Left cardiac atrium (tissue), 4 donors: ENCODE data around the gene GGT1. TPM values are rescaled to one million over a fixed set of nuclear protein-coding genes. Genes with fewer than 3 reads are reported as not detected.
"Not testable (repeated sequence)": the region's sequence is repeated elsewhere in the genome, so short reads cannot be mapped to it uniquely, and the experiment has no call there.

Experiments
- ATAC-seq, 2 donors: fragments of 200-7000 bp; cut with Tn5 transposase; one replicate each; pipeline ENCODE4 v1.9.1; 2020; ENCODE audit warnings: mild to moderate bottlenecking in 2 of 2, moderate library complexity in 2 of 2
- DNase-seq: peaks from one replicate; pipeline ENCODE4 v3.0.0-alpha.2; 2020
- intact Hi-C, 2 donors: fragments of 100-400 bp; cut with DNase I; formaldehyde crosslinking; loops; one replicate each; pipeline versions ENCODE4 v1.14.1 to v1.15.1; 2022 to 2023
- long read RNA-seq: library from polyadenylated mRNA; unstranded; transcript quantifications from one replicate; pipeline ENCODE4 v2.0.0, GENCODE V29; 2021
- total RNA-seq, 2 donors: library from RNA; stranded (reverse); fragmentation: NEBNext Ultra II Directional; extraction: Animal tissue kit (Norgen Biotek cat#: 25700); gene quantifications; one replicate each; pipeline ENCODE4 v1.2.1, GENCODE V29; 2021
- donor health status: DM: no; HTN: yes; CAD: no.
- donor health status: DM: no; HTN: yes; CAD: no; lungs with severe emphysema.
- donor health status: DM: yes; HTN: yes; CAD: no.
- donor health status: Dilated cardiomyopathy.

The GGT1 gene
- 1 to 10 TPM; 3.8 to 3.9 TPM for total RNA-seq
- long read RNA-seq, partial matches to known transcripts: 0 of 2 reads
- long read RNA-seq, other reads (novel, unspliced or antisense): 2 of 2 reads

- not testable (repeated sequence) for DNase-seq
These were observed at the start of gene GGT1 for GRCh38 chr22:24602847-24603769. TSS of gene GGT1 (plus strand) at chr22:24603193. CDS start at chr22:24611082, 7,889 bp downstream.

GRCh38 chr22:24553597-24554312 is 49.2 kb upstream of the GGT1 start:
- no peak for DNase-seq
- intact Hi-C loops: no loop called here
- no peak for ATAC-seq

More at GRCh38 chr22:24602847-24603769, at the start of gene GGT1:
- intact Hi-C loops: not testable (repeated sequence)
- peak in 1 of 2 donors; percentile 20 for ATAC-seq

GRCh38 chr22:24554313-24555164 is 48.5 kb upstream of the GGT1 start, which contains the start of gene GUCD1:
TSS of gene GUCD1 (minus strand) at chr22:24555138. CDS start at chr22:24554991, 147 bp downstream.
- ATAC-seq (peak; percentile 1 to 2), DNase-seq (no peak)
- intact Hi-C loops: no loop called here

- ATAC-seq: peak; percentile 93 to 95
- peak; percentile 100 for DNase-seq
- intact Hi-C loops: no loop called here
These were observed 47.6 kb upstream of the GGT1 start, which contains the start of gene SNRPD3 for GRCh38 chr22:24555165-24556039. TSS of gene SNRPD3 (plus strand) at chr22:24555999. CDS start at chr22:24557675, 1,676 bp downstream.

GRCh38 chr22:24559471-24559870 is 43.5 kb upstream of the GGT1 start:
- intact Hi-C loops: no loop called here
- ATAC-seq (no peak), DNase-seq (no peak)

- DNase-seq (no peak), ATAC-seq (no peak)
- intact Hi-C loops: no loop called here
These were observed 39.7 kb upstream of the GGT1 start for GRCh38 chr22:24563246-24563645.

GRCh38 chr22:24564376-24565058 is 38.5 kb upstream of the GGT1 start:
- intact Hi-C loops: no loop called here
- peak; percentile 80 to 91 for ATAC-seq
- DNase-seq: no peak

GRCh38 chr22:24565077-24565476 is 37.9 kb upstream of the GGT1 start:
- DNase-seq (no peak), ATAC-seq (no peak)
- intact Hi-C loops: no loop called here

GRCh38 chr22:24566899-24567511 is 36.0 kb upstream of the GGT1 start:
- DNase-seq (no peak), ATAC-seq (peak in 1 of 2 donors; percentile 6)
- intact Hi-C loops: no loop called here

- ATAC-seq (no peak), DNase-seq (no peak)
- intact Hi-C loops: no loop called here
These were observed 35.3 kb upstream of the GGT1 start for GRCh38 chr22:24567668-24568067.

- DNase-seq (no peak), ATAC-seq (no peak)
- intact Hi-C loops: no loop called here
These were observed 31.7 kb upstream of the GGT1 start for GRCh38 chr22:24571266-24571665.

GRCh38 chr22:24576778-24577177 is 26.2 kb upstream of the GGT1 start:
- intact Hi-C loops: no loop called here
- DNase-seq: no peak
- peak in 1 of 2 donors; percentile 50 for ATAC-seq

GRCh38 chr22:24578355-24579257 is 24.4 kb upstream of the GGT1 start:
- ATAC-seq: no peak
- DNase-seq: no peak
- intact Hi-C loops: no loop called here

GRCh38 chr22:24579258-24579601 is 23.8 kb upstream of the GGT1 start:
- intact Hi-C loops: no loop called here
- DNase-seq (no peak), ATAC-seq (no peak)

GRCh38 chr22:24580276-24580675 is 22.7 kb upstream of the GGT1 start:
- ATAC-seq (no peak), DNase-seq (no peak)
- intact Hi-C loops: no loop called here
